NOMO-1 (cell line): ENCODE data around the gene APOB.

Experiments
- DNase-seq, 2 experiments: peaks; one replicate each; lab custom pipeline; 2025; ENCODE audit not compliant: unreplicated experiment in 2 of 2; lab: John Stamatoyannopoulos, UW

APOB gene

DNA sequence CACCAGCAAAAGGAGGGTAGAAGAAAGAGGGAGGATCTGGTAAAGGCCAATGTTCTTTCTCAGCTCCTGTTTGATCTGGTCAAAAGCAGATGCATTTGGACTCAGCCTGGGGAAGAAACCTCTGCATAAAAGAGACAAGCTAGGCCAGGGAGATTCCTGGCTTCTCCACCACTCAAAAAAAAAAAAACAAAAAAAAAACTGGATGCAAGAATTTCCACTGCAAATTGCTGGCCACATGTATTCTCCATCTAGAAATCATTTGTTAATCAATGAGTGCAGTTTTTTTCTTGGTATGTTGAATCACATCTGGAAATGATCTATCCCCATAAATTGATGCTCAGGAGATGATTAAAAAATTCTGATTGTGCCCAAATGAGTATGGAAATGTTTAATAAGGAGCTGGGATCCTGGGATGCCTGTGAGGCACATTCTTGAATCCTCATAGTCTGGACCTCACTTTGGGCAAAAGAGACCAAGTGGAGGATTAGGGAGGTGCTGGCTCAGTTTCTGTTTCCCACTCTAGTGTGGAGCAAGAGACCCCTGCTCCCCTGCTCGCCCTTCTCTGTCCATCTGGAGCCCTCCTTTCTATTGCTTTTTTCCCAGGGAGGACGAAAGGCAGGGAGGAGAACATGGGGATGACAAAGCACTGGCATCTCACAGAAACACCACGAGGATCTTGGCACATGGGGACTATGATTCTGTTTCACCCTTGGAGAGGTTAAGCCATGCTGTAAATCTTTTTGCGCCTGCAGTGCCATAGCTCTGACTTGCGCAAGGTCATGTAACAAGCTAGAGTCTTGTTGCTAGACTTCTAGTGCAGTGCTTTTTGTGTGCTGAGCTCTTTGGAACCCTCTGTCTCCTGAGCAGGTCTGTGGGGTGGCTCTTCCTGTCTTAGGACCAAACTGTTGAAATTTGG is 57.6 kb downstream of the APOB start:
- DNase-seq, result no peak

DNA sequence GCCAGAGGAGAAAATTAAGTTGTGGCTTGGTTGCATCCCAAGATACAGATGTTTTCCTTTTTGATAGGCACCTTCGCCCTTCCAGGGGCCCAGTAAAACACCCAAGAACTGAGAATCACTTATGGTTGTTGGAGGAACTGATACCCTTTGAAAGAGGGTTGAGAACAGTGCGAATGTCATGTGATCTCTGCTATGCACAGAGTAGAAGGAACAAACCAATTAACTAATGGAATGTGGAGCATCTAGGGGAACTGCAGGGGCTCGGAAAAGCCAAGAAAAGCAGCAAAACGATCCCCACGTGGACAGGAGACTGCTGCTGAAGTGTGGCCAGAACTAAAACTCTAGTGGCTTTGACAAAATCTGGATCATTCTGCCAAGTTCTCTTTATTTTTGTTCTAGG is 58.8 kb downstream of the APOB start:
- no peak for DNase-seq

DNA sequence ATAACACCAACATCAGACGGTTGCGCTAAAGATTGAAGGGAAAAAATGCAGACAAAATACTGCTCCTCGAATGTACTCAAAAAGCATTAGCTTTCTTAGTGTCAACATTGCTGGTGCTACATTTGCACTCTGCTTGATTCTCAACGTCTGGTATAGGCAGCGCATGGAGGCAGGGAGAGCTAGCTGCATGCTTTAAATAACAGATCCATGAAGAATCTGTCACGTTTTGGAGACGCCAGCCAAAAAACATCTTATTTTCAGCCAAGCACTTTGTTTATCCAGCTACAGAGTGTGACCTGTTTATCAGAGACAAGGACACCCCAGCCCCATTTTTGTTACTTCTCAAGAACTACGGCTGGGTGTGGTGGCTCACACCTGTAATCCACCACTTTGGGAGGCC is 59.5 kb downstream of the APOB start:
- DNase-seq, result no peak

DNA sequence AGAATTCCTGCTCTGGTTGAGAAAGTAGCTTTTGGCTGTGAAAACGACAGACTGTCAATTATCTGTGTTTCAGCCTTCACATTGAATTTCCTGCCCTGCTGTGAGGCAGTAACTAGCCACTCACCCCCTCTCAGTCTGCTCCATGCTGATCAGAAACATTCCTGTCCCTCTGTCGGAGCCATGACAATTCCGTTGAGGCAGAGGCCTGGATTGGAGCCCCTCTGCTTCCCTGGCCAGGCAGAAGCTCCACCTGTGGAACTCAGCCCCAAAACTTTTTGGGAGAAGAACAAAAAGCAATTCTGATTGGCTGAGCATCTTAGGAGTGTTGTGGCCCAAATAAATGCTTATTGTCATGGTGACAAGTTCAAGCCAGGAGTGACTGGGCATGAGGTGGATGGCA is 60.0 kb downstream of the APOB start:
- no peak for DNase-seq

DNA sequence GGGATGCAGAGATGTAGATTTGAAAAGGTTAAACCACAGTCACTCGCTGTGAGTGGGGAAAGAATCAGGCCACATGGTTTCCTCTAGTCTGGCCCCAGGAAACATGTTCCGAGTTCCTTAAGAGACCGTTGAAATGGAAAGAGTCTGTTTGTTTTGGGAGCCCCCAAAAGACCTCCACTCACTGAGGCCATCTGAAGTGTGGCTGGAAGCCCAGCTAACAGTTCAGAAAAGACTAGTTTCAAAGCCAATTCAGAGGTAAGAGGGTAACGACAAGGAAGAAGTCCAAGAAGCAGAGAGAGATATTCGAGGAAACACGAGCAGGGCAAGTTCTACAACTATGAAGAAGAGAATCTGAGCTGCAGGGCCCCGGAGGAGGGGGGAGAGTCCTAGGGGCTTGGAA is 61.0 kb downstream of the APOB start:
- no peak for DNase-seq

DNA sequence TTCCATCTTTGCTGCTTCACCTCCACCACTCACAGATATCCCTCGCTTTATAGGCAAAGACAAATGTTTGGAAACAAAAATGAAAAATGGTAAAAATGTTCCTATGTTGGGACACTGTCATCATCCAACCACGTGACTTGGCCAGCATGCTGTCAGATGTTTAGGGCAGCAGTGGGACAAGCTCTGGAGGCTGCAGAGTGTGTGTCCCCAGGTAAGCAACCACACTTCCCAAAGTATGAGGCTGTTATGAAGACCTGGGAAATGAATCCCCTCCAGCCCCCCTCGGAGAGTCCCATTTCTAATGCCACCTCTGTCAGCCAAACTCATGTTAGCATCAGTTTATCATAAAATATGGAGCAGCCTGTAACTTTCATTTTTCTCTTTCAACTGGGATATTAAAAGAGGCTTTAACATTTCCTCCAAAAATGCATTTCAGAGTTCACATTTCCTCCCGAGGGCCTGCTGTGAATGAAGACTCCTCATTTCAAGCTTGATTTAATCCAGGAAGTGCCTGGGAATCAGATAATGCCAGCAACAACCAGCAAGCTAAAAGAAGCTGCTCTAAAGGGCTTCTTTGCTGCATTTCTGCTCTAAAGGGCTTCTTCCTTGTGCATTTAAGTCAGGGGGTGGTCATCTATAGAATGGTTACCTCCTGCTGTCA is 66.2 kb downstream of the APOB start:
- DNase-seq, result no peak

DNA sequence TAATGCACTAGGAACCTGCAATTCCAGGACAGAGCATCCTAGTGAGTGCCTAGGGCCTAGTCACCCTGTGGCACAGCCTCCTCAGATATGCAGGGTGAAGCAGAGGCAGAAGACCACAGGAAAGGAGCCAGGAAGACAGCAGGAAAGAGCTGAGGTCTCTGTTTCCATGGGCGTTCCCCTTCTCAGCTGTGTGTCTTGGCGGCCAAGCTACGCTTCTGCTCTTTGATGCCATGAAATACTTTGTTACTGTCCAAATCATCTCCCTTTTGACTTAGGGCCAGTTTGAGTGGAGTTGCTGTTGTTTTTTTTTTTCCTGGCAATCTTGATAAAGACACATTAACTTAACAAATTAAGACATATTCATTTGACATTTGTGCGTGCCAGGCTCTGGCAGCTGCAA is 67.3 kb downstream of the APOB start:
- no peak for DNase-seq

DNA sequence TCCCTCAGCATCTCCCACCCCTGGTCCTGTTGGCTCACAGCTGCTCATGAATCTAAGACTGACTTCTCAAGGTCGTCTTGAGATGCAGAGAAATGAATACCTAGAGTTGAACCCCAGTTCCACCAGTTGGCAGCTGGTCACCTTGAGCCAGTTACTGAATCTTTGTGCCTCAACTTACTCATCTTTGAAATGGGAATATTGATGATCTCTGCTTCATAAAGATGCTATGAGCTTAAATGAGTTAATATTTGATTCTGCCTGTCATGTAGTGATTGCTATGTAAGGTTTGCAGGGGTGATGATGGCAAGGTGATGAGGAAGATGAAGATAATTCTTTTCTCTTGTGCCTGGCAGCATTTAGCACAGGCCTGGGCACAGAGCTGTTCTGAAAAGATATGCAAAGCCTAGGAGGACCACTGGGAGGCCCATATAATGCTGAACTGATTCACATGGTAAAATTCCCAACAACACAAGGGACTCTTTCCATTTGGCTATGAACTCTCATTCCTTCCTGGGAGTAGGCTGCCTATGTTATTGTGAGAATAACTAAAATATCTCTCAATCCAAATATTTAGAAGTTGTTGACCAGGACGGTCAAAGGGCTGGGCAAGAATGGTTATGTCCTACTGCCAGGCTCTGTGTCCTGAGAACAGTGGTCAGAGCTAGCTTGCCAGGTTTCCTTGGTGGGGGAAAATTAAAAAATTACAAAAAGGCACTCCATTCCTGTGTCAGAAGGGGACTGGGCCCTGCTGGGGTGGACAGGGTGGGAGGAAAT is 70.9 kb downstream of the APOB start:
- DNase-seq, result no peak

DNA sequence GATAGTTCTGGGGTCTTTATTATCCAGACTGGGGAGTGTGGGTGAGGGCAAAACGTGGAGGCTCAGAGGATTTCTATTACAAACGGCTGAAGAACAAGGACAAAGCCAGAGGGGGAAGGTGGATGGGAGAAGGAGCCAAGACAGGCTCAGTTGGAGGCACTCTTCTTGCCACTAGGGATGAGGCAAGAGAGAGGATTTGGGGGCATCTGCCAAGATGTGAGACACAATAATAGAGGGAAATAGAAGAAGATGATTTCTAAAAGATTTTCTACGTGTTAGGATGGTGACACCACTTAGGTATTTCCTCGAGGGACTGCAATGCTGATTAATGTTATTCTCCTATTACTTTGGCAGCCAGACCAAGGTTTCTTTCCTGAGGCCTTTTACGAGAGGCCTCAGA is 71.8 kb downstream of the APOB start:
- DNase-seq, result no peak

DNA sequence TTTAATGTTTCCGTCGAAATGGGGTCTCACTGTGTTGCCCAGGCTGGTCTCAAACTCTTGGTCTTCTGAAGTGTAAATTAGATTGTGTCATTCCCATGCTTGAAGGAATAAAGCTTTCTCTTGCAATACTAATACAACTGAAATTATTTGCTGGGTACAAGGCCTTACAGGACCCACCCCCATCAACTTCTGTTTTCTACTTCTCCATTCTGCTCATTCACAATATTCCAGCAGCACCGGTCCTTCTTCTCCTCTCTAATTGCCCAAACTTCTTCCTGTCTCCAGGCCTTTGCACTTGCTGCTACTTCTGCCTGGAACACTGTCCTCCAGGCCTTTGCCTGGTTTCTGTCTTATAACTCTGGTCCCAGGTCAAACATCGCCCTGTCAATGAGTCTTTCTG is 73.8 kb downstream of the APOB start:
- DNase-seq, result peak; percentile 5 to 17

DNA sequence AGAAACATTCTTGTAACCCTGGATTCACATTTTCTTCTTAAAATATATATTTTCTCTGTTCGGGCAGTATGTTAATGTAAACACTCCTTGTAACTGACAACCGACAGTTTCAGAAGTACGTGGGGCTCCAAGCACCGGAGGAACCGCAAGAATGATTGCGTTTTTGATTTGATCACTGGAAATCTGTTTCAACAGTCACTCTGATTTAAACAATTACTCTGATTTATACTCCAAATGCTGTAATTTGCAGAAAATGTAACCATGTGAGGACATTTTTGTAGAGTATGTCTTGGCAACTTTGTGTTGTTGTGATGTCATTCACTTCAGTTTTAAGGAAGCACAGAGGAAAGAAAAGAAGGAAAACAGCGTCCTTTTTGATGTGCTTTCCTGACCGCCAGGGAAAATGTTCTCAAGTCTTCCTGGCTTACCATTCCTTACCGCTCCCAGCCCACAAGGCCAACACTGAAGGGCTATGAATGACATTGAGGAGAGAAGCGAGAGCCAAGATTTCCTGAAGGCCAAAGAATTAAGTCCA is 77.7 kb downstream of the APOB start:
- no peak for DNase-seq

DNA sequence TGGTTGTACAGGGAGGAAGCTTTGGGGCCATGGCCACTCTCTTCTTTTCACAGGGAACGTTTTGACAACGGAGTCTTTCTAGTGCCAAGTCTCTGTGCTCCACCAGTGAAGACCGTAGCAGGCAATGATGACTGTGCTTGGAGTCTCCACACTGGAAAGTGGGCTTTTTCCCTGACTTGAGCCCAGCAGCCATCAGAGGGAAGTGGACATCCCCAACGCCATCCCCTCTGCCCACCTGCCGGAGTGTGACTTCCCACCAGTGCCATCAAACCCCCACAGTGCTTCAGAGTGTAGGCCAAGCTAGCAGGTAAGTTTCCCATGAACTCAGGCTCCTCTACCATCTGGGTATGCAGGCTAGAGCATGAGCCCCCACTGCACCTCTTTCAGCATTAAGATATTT is 78.7 kb downstream of the APOB start:
- no peak for DNase-seq

DNA sequence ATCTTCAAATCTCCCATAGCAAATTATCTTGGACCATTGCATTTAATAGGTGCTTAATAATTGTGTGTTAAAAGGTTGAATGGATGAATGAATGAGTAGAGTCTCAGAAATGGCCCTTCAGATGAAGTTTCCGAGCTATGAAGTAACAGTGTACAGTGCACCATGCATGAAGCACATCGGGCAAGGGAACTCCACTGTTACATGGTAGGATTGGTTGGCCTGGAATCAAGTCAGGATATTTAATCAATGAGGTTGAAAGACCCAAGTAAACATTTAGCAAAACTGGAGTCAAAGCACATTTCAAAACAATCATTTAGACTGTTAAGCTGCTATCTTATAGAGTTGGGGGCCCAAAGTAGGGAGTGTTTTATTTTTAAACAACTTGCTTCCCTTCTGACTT is 80.0 kb downstream of the APOB start:
- DNase-seq, result no peak

DNA sequence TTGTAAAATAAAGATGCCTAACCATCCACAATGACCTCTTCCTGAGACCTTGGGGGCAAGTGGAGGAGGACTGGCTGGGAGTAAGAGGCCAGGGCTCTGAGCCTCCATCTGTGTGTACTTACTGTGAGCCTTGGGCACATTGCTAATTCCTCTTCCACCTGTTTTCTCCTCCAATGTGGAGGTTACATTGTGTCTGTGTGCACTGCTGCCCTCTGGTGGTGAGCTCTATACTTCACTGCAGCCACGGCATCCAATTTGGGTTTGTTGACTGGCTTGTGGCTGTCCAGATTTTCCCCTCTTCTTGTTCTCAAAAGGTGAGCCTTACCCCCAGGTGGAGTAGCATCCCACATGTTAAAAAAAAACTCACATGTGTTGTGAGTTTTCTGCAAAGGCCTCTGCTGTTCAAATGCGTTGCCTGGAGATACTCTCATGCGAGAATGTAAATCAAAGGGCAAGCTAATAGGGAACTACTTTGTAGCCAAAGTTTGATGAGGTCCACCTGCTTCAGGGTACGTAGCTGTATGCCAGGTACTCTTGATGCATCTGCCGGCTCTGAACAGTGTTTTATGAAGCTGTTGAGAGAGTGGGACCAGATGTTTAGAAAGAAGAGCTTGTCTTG is 80.8 kb downstream of the APOB start:
- DNase-seq, result peak in 1 of 2 experiments; percentile 22

DNA sequence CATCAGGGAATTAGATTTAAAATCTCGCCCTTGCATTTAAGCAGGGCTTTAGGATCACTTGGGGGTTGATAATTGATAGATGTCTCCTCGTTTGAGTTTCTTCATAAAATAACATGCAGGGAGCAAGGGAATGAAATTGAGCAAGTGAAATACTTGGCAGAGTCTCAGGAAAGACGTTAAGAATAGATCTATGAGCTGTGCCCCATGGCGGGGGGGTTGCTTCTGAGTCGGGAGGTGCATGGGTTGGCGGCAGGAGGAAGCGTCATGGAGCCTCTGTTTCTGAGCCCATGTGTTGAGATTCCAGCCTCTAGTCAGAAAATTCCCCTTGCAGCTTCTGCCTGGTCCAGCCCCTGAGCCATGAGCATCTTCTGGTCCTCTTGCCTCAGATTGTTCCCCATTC is 82.0 kb downstream of the APOB start:
- no peak for DNase-seq

DNA sequence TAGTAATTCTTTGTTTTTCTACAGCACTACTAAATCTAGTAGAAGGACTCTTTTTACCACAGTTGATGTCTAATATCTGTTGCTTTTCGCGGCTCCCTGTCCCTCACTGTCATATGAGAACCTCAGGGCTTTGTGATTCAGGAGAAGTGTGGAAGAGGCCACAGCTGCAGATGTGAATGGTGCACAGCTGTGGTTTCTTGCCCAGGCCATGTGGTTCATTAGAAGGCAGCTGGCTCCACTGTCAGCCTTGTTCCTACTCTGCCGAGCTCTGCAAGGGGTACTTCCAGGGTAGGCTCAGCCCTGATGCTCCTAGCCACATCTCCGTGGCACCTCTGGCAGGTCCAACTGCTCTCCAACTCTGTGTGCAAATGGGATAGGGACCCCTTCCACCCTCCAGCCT is 83.9 kb downstream of the APOB start:
- DNase-seq, result no peak

DNA sequence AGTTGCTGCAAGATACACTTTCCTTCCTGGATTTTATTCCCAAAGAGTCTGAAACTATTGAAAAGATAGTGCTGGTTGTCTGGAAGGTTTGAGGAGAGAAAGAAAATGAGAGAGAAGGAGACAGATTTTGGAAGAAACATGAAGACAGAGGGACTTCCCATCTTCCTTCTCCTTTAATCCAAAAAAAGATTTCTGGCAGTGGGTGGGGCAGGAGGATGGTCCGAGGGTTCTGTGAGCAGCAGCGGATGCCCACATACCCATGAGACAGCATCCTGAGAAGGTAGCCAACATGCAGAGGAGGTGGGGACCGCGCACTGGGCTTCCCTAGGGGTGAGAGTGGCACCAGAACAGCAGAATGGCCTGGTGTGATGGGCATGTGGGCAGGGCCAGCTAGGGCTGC is 84.6 kb downstream of the APOB start:
- no peak for DNase-seq

DNA sequence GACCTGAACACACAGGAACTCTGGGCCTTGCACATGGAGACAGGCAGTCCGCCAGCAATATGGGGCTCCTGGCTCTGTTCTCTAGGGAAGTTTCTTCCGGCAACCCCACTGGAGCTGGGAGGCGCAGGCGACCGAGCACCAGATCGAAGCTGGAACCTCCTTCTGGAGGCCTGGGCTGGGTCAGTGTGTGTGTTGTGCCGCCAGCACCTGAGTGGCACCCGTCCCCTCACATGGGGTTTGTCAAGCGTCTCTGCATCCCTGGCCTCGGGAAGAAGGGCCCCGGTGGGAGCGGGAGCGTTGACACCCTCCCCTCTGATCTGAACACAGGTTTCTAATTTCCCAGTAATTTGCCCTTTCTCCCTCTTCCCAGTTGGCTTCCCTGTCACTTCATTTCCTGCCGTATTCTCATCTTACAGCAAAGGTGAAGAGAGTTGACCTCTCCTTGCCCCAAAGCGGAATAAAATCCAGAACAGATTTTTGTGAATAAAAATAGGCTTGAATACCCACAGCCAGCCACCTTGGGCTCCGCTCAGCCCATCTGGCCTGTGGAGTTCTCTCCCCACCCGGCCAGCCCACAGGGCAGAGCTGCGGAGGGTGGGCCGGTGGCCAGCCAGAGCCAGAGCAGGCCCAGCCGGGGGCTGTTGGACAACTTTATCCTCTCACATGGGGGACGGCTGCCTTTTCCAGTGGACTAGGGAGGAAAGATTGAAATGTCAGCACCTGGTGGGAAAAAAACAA is 85.9 kb downstream of the APOB start:
- DNase-seq, result no peak

DNA sequence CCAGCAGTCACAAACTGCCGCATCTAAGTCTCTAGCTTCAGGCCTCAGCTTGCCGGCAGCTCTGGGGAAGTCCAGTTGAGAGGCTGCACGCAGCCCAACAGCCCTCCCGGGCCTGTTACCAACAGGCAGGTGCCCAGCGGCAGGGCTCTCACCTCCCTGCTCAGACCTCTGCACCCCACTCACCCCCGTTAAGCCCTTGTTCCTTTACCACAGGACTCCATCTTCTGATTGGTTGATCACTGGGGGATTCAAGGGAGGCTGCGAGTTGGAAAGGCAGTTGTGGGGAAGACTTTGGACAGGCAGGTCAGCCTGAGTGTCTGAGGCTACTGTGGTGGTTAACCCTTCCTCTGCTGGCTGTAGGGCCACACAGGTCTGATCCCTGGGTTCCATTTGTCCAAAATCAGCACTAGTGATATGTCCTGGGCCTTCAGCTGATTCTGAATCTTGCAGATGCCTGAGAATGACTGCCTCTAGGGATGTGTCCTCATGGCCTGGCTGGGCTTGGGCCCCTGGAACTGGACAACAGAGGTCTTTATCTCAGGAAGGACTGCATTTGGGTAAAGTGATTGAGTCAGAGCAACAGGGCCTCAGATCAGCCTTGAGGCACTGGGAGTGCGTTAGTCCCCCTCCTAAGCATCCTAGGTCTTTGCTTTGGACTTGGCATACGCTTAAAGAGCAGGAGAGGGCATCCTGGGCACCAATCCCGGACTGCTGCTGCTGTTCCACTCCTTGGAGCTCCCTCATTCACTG is 88.4 kb downstream of the APOB start:
- DNase-seq, result no peak
